Neural crest cell (in vitro differentiated cells): ENCODE data around the gene NCDN. TPM values are rescaled to one million over a fixed set of nuclear protein-coding genes. Genes with fewer than 3 reads are reported as not detected.
A peak's percentile ranks its signal among the peaks of the same experiment; 100 is the strongest.

Experiments used
- DNase-seq: peaks from one replicate; pipeline ENCODE4 v3.0.0; 2021; ENCODE audit warnings: low read depth, mixed read lengths, low spot score
- H3K27ac Mint-ChIP-seq: one replicate; pipeline ENCODE4 v1.8.0; 2021; ENCODE audit warnings: mild to moderate bottlenecking, mixed read lengths; ENCODE audit not compliant: unreplicated experiment
- H3K27me3 Mint-ChIP-seq: 2 replicates; pipeline ENCODE4 v1.8.0; 2021; ENCODE audit warnings: low read depth, mild to moderate bottlenecking, mixed read lengths
- H3K36me3 Mint-ChIP-seq: 2 replicates; pipeline ENCODE4 v1.8.0; 2021; ENCODE audit warnings: low read depth, mild to moderate bottlenecking, mixed read lengths
- H3K4me1 Mint-ChIP-seq: 2 replicates; pipeline ENCODE4 v1.8.0; 2021; ENCODE audit warnings: mixed read lengths
- H3K4me3 Mint-ChIP-seq: one replicate; pipeline ENCODE4 v1.8.0; 2021; ENCODE audit warnings: mild to moderate bottlenecking, mixed read lengths
- H3K9me3 Mint-ChIP-seq: 2 replicates; pipeline ENCODE4 v1.8.0; 2021; ENCODE audit warnings: mixed read lengths
- total RNA-seq: library from RNA; stranded (reverse); gene quantifications from 2 replicates; pipeline ENCODE4 v1.2.1, GENCODE V29; 2021
- TF ChIP-seq, protein P1 (sequence below): fragments of 200-600 bp; sonication (generic); conservative IDR thresholded peaks from 2 replicates; pipeline ENCODE4 v1.5.0; 2021; ENCODE audit warnings: antibody characterized with exemption, mild to moderate bottlenecking

Gene NCDN
- total RNA-seq, 1 donor from 2014 or later, result 33.7 TPM

DNA sequence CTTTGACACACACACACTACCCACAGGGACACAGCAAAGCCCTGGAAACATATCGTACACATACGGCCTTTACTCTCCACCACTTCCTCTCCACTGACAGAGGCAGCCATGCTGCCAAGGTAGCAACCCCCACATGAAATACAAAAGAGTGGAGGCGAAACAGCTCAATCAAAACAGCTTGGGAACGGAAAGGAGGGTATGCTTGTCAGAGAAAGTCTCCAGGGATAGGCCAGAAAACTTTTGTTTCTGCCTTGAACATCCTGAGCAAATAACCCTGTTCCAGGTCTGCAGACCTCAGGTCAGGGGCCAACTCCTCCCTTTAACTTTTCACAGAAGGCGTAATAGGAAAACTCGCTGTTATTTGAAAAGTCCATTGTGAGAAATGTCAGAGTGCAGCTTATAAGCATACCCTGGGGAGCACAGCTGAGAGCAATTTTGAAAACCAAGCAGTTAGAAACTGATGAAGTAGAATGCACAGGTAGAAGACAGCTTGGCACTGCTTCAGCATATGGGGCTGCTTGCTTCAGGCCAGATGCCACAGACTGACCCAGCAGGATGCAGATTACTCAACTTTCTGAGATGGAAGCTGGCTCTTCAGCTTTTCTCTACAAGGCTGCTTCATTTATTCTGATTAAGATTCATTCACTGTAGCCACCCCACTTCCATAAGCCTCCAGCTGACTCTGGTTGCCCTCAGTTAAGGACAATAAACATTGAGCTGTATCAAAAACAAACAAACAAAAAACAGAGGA lies 18.4 kb upstream of the NCDN start:
- Mint-ChIP-seq H3K4me1 (peaks cover 44% of the 10 kb centered on the region), H3K9me3 (no peaks in the 10 kb centered on the region), H3K27me3 (no peaks in the 10 kb centered on the region), H3K27ac (peak overlapping the region; percentile 3), H3K4me3 (peak overlapping the region; percentile 42), H3K36me3 (peaks cover under 1% of the 10 kb centered on the region)
- DNase-seq, result no peak
- TF ChIP-seq, protein P1, sequence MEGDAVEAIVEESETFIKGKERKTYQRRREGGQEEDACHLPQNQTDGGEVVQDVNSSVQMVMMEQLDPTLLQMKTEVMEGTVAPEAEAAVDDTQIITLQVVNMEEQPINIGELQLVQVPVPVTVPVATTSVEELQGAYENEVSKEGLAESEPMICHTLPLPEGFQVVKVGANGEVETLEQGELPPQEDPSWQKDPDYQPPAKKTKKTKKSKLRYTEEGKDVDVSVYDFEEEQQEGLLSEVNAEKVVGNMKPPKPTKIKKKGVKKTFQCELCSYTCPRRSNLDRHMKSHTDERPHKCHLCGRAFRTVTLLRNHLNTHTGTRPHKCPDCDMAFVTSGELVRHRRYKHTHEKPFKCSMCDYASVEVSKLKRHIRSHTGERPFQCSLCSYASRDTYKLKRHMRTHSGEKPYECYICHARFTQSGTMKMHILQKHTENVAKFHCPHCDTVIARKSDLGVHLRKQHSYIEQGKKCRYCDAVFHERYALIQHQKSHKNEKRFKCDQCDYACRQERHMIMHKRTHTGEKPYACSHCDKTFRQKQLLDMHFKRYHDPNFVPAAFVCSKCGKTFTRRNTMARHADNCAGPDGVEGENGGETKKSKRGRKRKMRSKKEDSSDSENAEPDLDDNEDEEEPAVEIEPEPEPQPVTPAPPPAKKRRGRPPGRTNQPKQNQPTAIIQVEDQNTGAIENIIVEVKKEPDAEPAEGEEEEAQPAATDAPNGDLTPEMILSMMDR, result no peak

DNA sequence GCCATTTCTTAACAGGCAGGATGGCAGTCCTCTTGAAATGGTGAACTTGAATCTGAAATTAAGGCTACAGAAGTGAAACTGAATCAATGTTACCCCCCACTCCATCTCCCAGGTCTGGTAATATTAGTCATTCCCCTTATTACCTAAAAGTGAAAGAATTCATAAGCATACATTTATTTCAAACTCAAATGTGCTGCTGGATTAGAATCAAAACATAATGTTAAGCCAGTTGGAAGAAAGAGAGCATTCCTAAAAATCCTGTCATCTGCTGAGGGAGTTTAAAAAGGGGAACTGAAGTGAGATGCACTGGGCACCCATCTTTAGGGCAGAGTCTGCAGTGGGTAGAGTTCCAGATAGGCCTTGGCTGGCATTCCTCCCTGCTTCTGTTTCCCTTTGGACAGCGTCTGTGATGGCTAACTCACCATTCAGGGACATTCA lies 17.8 kb upstream of the NCDN start:
- peaks cover 46% of the 10 kb centered on the region for H3K4me1 Mint-ChIP-seq
- H3K27ac Mint-ChIP-seq, result no peak overlapping the region
- no peak overlapping the region for H3K4me3 Mint-ChIP-seq
- H3K9me3 Mint-ChIP-seq, result no peaks in the 10 kb centered on the region
- H3K36me3 Mint-ChIP-seq, result no peaks in the 10 kb centered on the region
- no peak for DNase-seq
- H3K27me3 Mint-ChIP-seq, result no peaks in the 10 kb centered on the region
- TF ChIP-seq, protein P1, result no peak

DNA sequence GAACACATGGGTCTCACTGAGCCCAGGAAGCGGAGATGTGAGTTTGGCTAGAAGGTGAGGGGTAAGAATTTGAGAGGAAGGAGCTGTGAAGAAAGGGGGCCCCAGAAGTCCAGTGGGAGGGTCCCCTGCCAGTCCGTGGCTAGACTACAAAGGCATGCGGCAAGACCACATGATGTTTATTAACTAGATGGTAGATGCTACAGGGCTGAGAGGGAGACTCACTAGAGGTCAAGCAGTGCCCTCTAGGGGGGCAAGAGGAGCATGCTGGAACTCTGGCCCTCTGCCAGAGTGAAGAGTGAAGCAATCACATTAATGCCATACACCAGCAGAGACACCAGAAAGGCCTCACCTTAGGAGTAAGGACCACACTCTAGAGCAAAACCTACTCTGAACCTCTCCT lies 12.6 kb upstream of the NCDN start:
- DNase-seq, result no peak
- Mint-ChIP-seq H3K4me1 (peaks cover 14% of the 10 kb centered on the region), H3K27ac (no peak overlapping the region), H3K36me3 (peaks cover 11% of the 10 kb centered on the region), H3K27me3 (no peaks in the 10 kb centered on the region), H3K4me3 (no peak overlapping the region), H3K9me3 (no peaks in the 10 kb centered on the region)
- TF ChIP-seq, protein P1, result peak; percentile 58

DNA sequence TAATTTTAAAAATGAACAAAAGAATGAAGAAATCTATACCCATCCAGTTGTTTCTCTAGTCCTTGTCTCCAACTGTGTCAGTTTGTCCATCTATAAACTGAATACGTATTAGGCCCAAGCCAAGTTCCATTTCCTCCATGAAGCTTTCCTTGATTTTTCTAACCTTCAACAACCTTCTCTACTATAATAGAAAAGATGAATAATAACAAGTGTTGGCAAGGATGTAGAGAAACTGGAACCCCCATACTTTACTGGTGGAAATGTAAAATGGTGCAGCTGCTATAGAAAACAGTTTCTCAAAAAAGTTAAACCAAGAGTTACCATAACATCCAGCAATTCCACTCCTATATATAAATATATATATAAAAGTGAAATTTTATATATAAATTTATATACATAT lies 11.0 kb upstream of the NCDN start:
- no peak overlapping the region for H3K4me3 Mint-ChIP-seq
- peaks cover 8% of the 10 kb centered on the region for H3K4me1 Mint-ChIP-seq
- H3K27me3 Mint-ChIP-seq, result no peaks in the 10 kb centered on the region
- H3K27ac Mint-ChIP-seq, result no peak overlapping the region
- TF ChIP-seq, protein P1, result no peak
- H3K9me3 Mint-ChIP-seq, result no peaks in the 10 kb centered on the region
- no peak for DNase-seq
- peaks cover 11% of the 10 kb centered on the region for H3K36me3 Mint-ChIP-seq

DNA sequence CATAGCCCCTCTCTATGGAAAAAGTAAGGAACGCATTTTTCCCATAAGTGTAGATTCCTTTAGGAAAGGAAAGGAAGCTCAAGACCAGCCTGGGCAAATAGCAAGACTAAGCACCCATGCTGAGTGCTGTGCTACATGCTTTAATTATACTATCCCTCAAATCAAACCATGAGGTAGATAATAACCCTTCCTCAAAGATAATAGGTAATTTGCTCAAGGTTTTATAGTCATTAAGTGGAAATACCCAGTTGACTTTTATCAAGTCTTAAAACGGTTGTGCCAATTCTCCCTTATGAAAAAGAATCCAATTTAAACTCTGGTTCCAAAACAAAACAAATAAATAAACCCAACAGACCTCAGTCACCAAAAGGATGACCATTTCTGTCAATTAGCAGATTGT lies 3.7 kb upstream of the NCDN start:
- TF ChIP-seq, protein P1, result no peak
- Mint-ChIP-seq H3K36me3 (no peaks in the 10 kb centered on the region), H3K4me3 (no peak overlapping the region), H3K4me1 (peaks cover 31% of the 10 kb centered on the region), H3K27ac (no peak overlapping the region), H3K9me3 (no peaks in the 10 kb centered on the region), H3K27me3 (no peaks in the 10 kb centered on the region)
- DNase-seq, result no peak
